Common myeloid progenitor, CD34-positive (primary cell): Measurements from ENCODE around the gene LYSMD3.
A peak's percentile ranks its signal among the peaks of the same experiment; 100 is the strongest.

Experiments
- CTCF ChIA-PET: fragments of 350-600 bp; sonication (Branson Sonifier 250); formaldehyde crosslinking; loops from one replicate; lab custom pipeline; 2021; ENCODE audit warnings: antibody characterized with exemption; lab: Charles Lee
- POLR2A ChIA-PET: fragments of 350-600 bp; sonication (Branson Sonifier 250); formaldehyde crosslinking; loops from one replicate; lab custom pipeline; 2021; ENCODE audit warnings: antibody characterized with exemption; lab: Charles Lee
- DNase-seq, 3 donors: peaks; one replicate each; pipeline versions ENCODE4 v3.0.0 to v3.0.0-alpha.2; 2013
- H3K27ac ChIP-seq, 2 experiments: 1 replicate in 1 of 2; 2 replicates in 1 of 2; pipeline ENCODE4 v1.7.0; 2013; ENCODE audit warnings: inconsistent platforms in 2 of 2, low read length in 2 of 2, mild to moderate bottlenecking in 2 of 2, low read depth in 1 of 2, moderate library complexity in 1 of 2; ENCODE audit not compliant: severe bottlenecking in 2 of 2, insufficient read depth in 1 of 2, poor library complexity in 1 of 2
- H3K27me3 ChIP-seq, 5 experiments: replicated peaks in 2 of 5; 1 replicate in 3 of 5; 2 replicates in 2 of 5; pipeline versions ENCODE4 v1.6.1 to v1.7.0; 2013; ENCODE audit warnings: low read length in 4 of 5, mild to moderate bottlenecking in 2 of 5, moderate library complexity in 2 of 5, inconsistent platforms in 1 of 5; ENCODE audit not compliant: insufficient read depth in 5 of 5, control insufficient read depth in 4 of 5
- H3K36me3 ChIP-seq, 4 experiments: 1 replicate in 2 of 4; 2 replicates in 2 of 4; pipeline versions ENCODE4 v1.6.1 to v1.7.0; 2013; ENCODE audit warnings: low read length in 3 of 4, control low read depth in 1 of 4, mild to moderate bottlenecking in 1 of 4; ENCODE audit not compliant: control insufficient read depth in 4 of 4, insufficient read depth in 4 of 4
- H3K4me1 ChIP-seq, 4 experiments: 1 replicate in 3 of 4; 2 replicates in 1 of 4; pipeline versions ENCODE4 v1.6.1 to v1.7.1; 2013; ENCODE audit warnings: low read length in 3 of 4, mild to moderate bottlenecking in 3 of 4, control low read depth in 1 of 4, inconsistent platforms in 1 of 4, moderate library complexity in 1 of 4; ENCODE audit not compliant: control insufficient read depth in 4 of 4, insufficient read depth in 4 of 4; ENCODE audit errors: control extremely low read depth in 1 of 4
- H3K4me3 ChIP-seq, 7 experiments: 1 replicate in 4 of 7; 2 replicates in 3 of 7; pipeline versions ENCODE4 v1.5.1 to v1.7.0; 2013; ENCODE audit warnings: mild to moderate bottlenecking in 7 of 7, low read length in 6 of 7, moderate library complexity in 6 of 7, inconsistent platforms in 2 of 7, low read depth in 2 of 7, control low read depth in 1 of 7; ENCODE audit not compliant: insufficient read depth in 4 of 7, control insufficient read depth in 1 of 7; ENCODE audit errors: extremely low read depth in 1 of 7
- H3K9me3 ChIP-seq, 5 experiments: 1 replicate in 4 of 5; 2 replicates in 1 of 5; pipeline versions ENCODE4 v1.6.1 to v1.7.1; 2013; ENCODE audit warnings: low read length in 4 of 5, mild to moderate bottlenecking in 2 of 5, inconsistent platforms in 1 of 5, low read depth in 1 of 5, moderate library complexity in 1 of 5; ENCODE audit not compliant: control insufficient read depth in 4 of 5, insufficient read depth in 2 of 5; ENCODE audit errors: control extremely low read depth in 1 of 5
- WGBS: methylation state at CpG from one replicate; pipeline ENCODE4 v1.1.5; 2013; ENCODE audit not compliant: insufficient coverage; 5-methylcytosine and 5-hydroxymethylcytosine counted together

LYSMD3 gene

GRCh38 chr5:90542827-90543519, 13.6 kb upstream of the LYSMD3 start:
- Histone ChIP-seq H3K27ac (no peak overlapping the region), H3K36me3 (no peaks in the 10 kb centered on the region), H3K4me3 (no peak overlapping the region), H3K9me3 (no peaks in the 10 kb centered on the region), H3K4me1 (no peaks in the 10 kb centered on the region), H3K27me3 (no peaks in the 10 kb centered on the region)
- ChIA-PET CTCF (interaction anchor here (1.5 kb wide), 1 partner anchor 10 kb away, joined by 3 read pairs; no protein-coding TSS in a partner anchor), POLR2A (interaction anchor here (0.6 kb wide), 1 partner anchor 9 kb away, joined by 3 read pairs; no protein-coding TSS in a partner anchor)
- no peak for DNase-seq
- 0% methylated on average over 1 of the region's 4 CpGs for WGBS

DNA sequence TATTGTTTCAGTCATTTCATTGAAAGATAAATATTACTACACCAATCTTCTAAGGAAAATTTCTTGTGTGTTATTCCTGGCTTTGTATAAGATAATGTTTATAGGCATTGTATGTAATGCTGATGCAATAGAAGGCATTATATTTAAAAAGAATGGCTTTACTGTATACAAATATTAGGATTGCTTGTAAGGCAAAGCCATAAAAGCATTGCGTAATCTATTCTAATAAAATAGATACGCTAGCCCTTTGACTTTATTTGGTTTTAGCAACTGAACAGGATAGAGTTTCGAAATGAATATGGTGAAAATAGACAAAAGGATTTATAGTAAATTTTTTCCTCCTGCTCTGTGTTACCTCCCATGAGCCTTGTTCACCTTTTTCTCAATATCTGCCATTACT, 5.5 kb upstream of the LYSMD3 start:
- peaks cover 0 to 6% (median 5%) of the 10 kb centered on the region in 4 experiments for H3K4me1 ChIP-seq
- H3K4me3 ChIP-seq = no peak overlapping the region
- no peak for DNase-seq
- CTCF ChIA-PET = no interaction called here
- no peaks in the 10 kb centered on the region for H3K9me3 ChIP-seq
- WGBS = no CpG with 5 or more reads among the region's 3 CpGs
- no peaks in the 10 kb centered on the region for H3K36me3 ChIP-seq
- no peak overlapping the region for H3K27ac ChIP-seq
- POLR2A ChIA-PET = no interaction called here
- peaks cover 0 to 7% (median 0%) of the 10 kb centered on the region in 5 experiments for H3K27me3 ChIP-seq

DNA sequence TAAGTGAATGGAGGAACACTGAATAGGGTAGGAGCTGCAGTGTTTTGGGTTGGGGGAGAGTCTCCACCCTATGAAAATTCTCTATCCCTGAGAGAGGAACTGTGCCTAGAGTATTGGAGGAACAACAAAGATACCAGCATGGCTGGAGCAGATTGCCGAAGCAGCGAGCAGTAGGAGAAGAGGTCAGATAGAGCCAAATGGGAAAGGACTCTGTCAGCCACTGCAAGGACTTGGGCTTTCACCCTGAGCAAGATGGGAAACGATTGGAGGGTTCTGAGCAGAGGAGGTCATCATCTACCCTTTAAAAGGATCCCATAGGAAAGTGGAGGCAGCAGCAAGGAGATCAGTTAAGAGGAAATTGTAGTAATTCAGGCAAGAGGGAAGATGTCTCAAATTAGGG, 4.4 kb upstream of the LYSMD3 start:
- H3K4me3 ChIP-seq = no peak overlapping the region
- no peaks in the 10 kb centered on the region for H3K36me3 ChIP-seq
- 100% methylated on average over 3 of the region's 3 CpGs for WGBS
- ChIA-PET CTCF (no interaction called here), POLR2A (no interaction called here)
- H3K4me1 ChIP-seq = peaks cover 0 to 12% (median 7%) of the 10 kb centered on the region in 4 experiments
- peaks cover 0 to 7% (median 0%) of the 10 kb centered on the region in 5 experiments for H3K27me3 ChIP-seq
- H3K27ac ChIP-seq = no peak overlapping the region
- no peak for DNase-seq
- H3K9me3 ChIP-seq = no peaks in the 10 kb centered on the region

DNA sequence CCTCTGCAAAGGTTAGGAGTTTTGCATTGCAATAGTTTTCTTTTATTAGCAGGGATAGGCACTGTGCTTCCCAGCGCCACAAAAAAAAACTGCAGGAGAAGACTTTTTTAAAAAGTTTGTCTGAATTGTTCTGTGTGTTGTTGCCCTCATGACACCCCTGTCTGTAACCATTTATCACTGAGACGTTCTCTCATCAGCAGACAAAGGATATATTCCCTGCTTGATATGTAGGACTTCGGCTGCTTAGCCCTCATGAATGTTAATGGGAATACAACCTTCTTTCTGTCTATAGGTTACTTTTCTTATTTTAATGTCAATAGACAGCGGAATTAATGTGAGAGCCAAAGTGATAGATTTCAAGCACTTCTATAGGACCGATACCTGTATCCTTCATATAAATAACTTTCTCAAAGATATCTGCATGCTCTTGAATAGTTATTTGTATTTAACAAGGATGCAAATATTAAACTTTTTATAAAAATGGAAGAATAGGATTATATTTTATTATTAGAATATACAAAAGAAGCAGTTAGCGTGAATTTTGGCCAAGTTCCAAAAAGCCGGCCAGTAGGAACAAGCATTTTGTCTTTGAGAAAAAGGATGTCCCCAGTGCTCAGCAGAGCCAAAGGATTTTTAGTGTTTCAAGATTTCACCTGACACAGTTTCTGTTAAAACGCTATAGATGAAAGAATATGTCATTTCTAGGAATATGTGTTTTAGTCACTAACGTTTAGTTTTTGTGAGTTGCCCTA, 1.5 kb upstream of the LYSMD3 start:
- H3K9me3 ChIP-seq = no peaks in the 10 kb centered on the region
- H3K36me3 ChIP-seq = no peaks in the 10 kb centered on the region
- POLR2A ChIA-PET = no interaction called here
- 84% methylated on average over 3 of the region's 9 CpGs for WGBS
- H3K27ac ChIP-seq = peak overlapping the region in 1 of 2 experiments; percentile 96
- CTCF ChIA-PET = interaction anchor here (1.0 to 1.6 kb wide), 3 partner anchors 65 to 94 kb away, joined by 4 to 5 read pairs (median 4); no protein-coding TSS in a partner anchor
- peaks cover 10 to 29% (median 22%) of the 10 kb centered on the region in 4 experiments for H3K4me1 ChIP-seq
- peak overlapping the region in 2 of 7 experiments; percentile 96 to 99 for H3K4me3 ChIP-seq
- no peak for DNase-seq
- peaks cover 0 to 7% (median 0%) of the 10 kb centered on the region in 5 experiments for H3K27me3 ChIP-seq

- CTCF ChIA-PET = interaction anchor here (0.5 to 1.6 kb wide), 5 partner anchors 64 to 980 kb away, joined by 3 to 5 read pairs (median 4); no protein-coding TSS in a partner anchor
- peaks cover 0 to 2% (median under 1%) of the 10 kb centered on the region in 4 experiments for H3K36me3 ChIP-seq
- H3K27ac ChIP-seq = peak overlapping the region; percentile 74 to 96
- H3K4me3 ChIP-seq = peak overlapping the region; percentile 72 to 99 (median 98)
- 22% methylated on average over 9 of the region's 13 CpGs for WGBS
- H3K9me3 ChIP-seq = no peaks in the 10 kb centered on the region
- H3K27me3 ChIP-seq = peaks cover 0 to 7% (median 0%) of the 10 kb centered on the region in 5 experiments
- POLR2A ChIA-PET = interaction anchor here (0.6 to 0.8 kb wide), 2 partner anchors 120 to 210 kb away, joined by 3 read pairs; partner anchors contain the start of gene CETN3
- H3K4me1 ChIP-seq = peaks cover 10 to 29% (median 22%) of the 10 kb centered on the region in 4 experiments
- peak; percentile 85 to 92 (median 89) for DNase-seq
Observed at GRCh38 chr5:90529939-90530677, 724 bp upstream of the LYSMD3 start.

- Histone ChIP-seq H3K36me3 (peaks cover 0 to 12% (median 4%) of the 10 kb centered on the region in 4 experiments), H3K27me3 (peaks cover 0 to 6% (median 0%) of the 10 kb centered on the region in 5 experiments), H3K9me3 (no peaks in the 10 kb centered on the region), H3K4me3 (peak overlapping the region; percentile 72 to 99 (median 98)), H3K4me1 (peaks cover 10 to 29% (median 22%) of the 10 kb centered on the region in 4 experiments), H3K27ac (peak overlapping the region; percentile 95 to 96)
- 5% methylated on average over 11 of the region's 18 CpGs for WGBS
- CTCF ChIA-PET = interaction anchor here (1.1 to 2.1 kb wide), 2 partner anchors 54 to 77 kb away, joined by 3 to 7 read pairs; partner anchors contain the start of genes MBLAC2 and POLR3G
- POLR2A ChIA-PET = interaction anchor here (0.8 kb wide), 1 partner anchor 52 kb away, joined by 4 read pairs; no protein-coding TSS in a partner anchor
- peak; percentile 20 to 67 (median 61) for DNase-seq
Observed at GRCh38 chr5:90528601-90529193, 687 bp downstream of the LYSMD3 start.
